ENCODE measurements around the gene GSTO2.

Gene GSTO2

GRCh38 chr10:104309980-104310978 is 41.3 kb downstream of the GSTO2 start:
- no peak for DNase-seq

GRCh38 chr10:104311184-104311720 is 42.3 kb downstream of the GSTO2 start:
- no peak for DNase-seq

- no peak for DNase-seq
Measured at GRCh38 chr10:104314591-104315485, 45.9 kb downstream of the GSTO2 start.

- no peak for DNase-seq
Measured at GRCh38 chr10:104315486-104315921, 46.5 kb downstream of the GSTO2 start.

- DNase-seq: peak; percentile 10
Measured at GRCh38 chr10:104316321-104317099, 47.5 kb downstream of the GSTO2 start.

- DNase-seq: no peak
Measured at GRCh38 chr10:104317269-104317710, 48.3 kb downstream of the GSTO2 start.

- DNase-seq: no peak
Measured at GRCh38 chr10:104317726-104318299, 48.8 kb downstream of the GSTO2 start.

GRCh38 chr10:104318326-104318725 is 49.3 kb downstream of the GSTO2 start:
- DNase-seq: no peak

GRCh38 chr10:104318810-104319741 is 50.1 kb downstream of the GSTO2 start:
- DNase-seq: no peak

- DNase-seq: no peak
Measured at GRCh38 chr10:104321226-104321625, 52.2 kb downstream of the GSTO2 start.

- no peak for DNase-seq
Measured at GRCh38 chr10:104321725-104322415, 52.9 kb downstream of the GSTO2 start.

GRCh38 chr10:104322416-104322782 is 53.4 kb downstream of the GSTO2 start:
- DNase-seq: no peak

- no peak for DNase-seq
Measured at GRCh38 chr10:104323085-104323484, 54.1 kb downstream of the GSTO2 start.

- no peak for DNase-seq
Measured at GRCh38 chr10:104323760-104324201, 54.8 kb downstream of the GSTO2 start.

- DNase-seq: no peak
Measured at GRCh38 chr10:104324221-104324686, 55.3 kb downstream of the GSTO2 start.

- DNase-seq: no peak
Measured at GRCh38 chr10:104324931-104325330, 55.9 kb downstream of the GSTO2 start.

- DNase-seq: no peak
Measured at GRCh38 chr10:104325436-104326435, 56.8 kb downstream of the GSTO2 start.

- no peak for DNase-seq
Measured at GRCh38 chr10:104326991-104327610, 58.1 kb downstream of the GSTO2 start.
